ENCODE measurements around the gene GP2. TPM values are rescaled to one million over a fixed set of nuclear protein-coding genes. Genes with fewer than 3 reads are reported as not detected.

The GP2 gene
- polyA plus RNA-seq, 1 of the 3 experiments (the other 2 are of a cell fraction): not detected

- TF ChIP-seq TAF1 (IDR thresholded peaks at IDR 0.05; ENCODE audit: borderline replicate concordance, low read depth, low read length): no peak
- TF ChIP-seq NFIC (IDR thresholded peaks at IDR 0.05; ENCODE audit: borderline replicate concordance): no peak
- no peak for TF ChIP-seq USF1 (IDR thresholded peaks at IDR 0.05; ENCODE audit: borderline replicate concordance, low read depth)
- TF ChIP-seq NRF1 (IDR thresholded peaks at IDR 0.05; ENCODE audit: low read depth, low read length): no peak
- TF ChIP-seq GATA2 (CRISPR knock-in tag; IDR thresholded peaks at IDR 0.05): no peak
- TF ChIP-seq RFX5 (IDR thresholded peaks at IDR 0.05; ENCODE audit: low read length): no peak
- no peak for TF ChIP-seq EZH2phosphoT487 (IDR thresholded peaks at IDR 0.05; ENCODE audit: borderline replicate concordance, low read depth)
Observed at GRCh38 chr16:20334396-20334795, 7.1 kb upstream of the GP2 start (continued).

DNA sequence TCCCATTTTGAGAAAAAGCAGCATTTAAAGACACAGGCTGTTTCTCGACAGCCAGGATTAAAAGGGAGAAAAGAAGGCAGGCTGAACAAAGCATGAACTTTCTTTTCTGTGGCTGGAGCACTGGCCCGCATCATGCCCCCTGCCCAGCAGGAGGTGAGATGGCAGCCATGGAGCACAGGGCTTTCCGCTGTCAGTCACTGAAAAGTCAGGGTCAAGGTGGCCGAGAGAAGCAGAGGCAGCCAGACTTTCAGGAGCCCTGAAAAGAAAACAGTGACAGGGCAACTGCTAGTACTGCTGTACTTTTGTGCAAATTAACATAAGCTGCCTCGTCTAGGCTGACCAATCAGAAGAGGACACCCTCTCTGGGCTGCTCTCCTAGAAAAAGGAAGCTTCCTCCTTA is 5.8 kb upstream of the GP2 start:
- TF ChIP-seq NFIC (IDR thresholded peaks at IDR 0.05; ENCODE audit: borderline replicate concordance) (no peak), EP300 (IDR thresholded peaks at IDR 0.05; ENCODE audit: borderline replicate concordance in 1 of 2, low read depth in 1 of 2, low read length in 1 of 2) (no peak), ZBTB33 (IDR thresholded peaks at IDR 0.05; ENCODE audit: borderline replicate concordance, low read depth) (no peak), MXI1 (IDR thresholded peaks at IDR 0.05; ENCODE audit: low read depth, low read length) (no peak), MEF2A (IDR thresholded peaks at IDR 0.05; ENCODE audit: borderline replicate concordance, low read depth) (no peak), GATA2 (CRISPR knock-in tag; IDR thresholded peaks at IDR 0.05) (no peak), EZH2phosphoT487 (IDR thresholded peaks at IDR 0.05; ENCODE audit: borderline replicate concordance, low read depth) (no peak), RFX5 (IDR thresholded peaks at IDR 0.05; ENCODE audit: low read length) (no peak), TCF12 (IDR thresholded peaks at IDR 0.05) (no peak), FOSL2 (IDR thresholded peaks at IDR 0.05; ENCODE audit: borderline replicate concordance, low read depth) (no peak), REST (IDR thresholded peaks at IDR 0.05; ENCODE audit: low read depth, low read length) (no peak), ELF1 (IDR thresholded peaks at IDR 0.05) (no peak), TEAD4 (IDR thresholded peaks at IDR 0.05; ENCODE audit: borderline replicate concordance, insufficient read depth) (no peak), NRF1 (IDR thresholded peaks at IDR 0.05; ENCODE audit: low read depth, low read length) (no peak), RAD21 (IDR thresholded peaks at IDR 0.05; ENCODE audit: low read length) (no peak), RCOR1 (IDR thresholded peaks at IDR 0.05; ENCODE audit: low read length) (no peak)
- TF ChIP-seq, protein P1, sequence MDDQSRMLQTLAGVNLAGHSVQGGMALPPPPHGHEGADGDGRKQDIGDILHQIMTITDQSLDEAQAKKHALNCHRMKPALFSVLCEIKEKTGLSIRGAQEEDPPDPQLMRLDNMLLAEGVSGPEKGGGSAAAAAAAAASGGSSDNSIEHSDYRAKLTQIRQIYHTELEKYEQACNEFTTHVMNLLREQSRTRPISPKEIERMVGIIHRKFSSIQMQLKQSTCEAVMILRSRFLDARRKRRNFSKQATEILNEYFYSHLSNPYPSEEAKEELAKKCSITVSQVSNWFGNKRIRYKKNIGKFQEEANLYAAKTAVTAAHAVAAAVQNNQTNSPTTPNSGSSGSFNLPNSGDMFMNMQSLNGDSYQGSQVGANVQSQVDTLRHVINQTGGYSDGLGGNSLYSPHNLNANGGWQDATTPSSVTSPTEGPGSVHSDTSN (IDR thresholded peaks at IDR 0.05): no peak
- 26% methylated on average over 5 of the region's 5 CpGs for WGBS (ENCODE audit: low lambda C conversion rate)
- H3K27me3 ChIP-seq (ENCODE audit: insufficient read depth): no peaks in the 10 kb centered on the region
- no peak overlapping the region for H3K9ac ChIP-seq
- no peak overlapping the region for H3K4me2 ChIP-seq
- H3K27ac ChIP-seq (ENCODE audit: low read depth in 2 of 2, low read length in 1 of 2): no peak overlapping the region
- no peaks in the 10 kb centered on the region for H4K20me1 ChIP-seq (ENCODE audit: insufficient read depth)
- H3K4me3 ChIP-seq (ENCODE audit: low read depth in 2 of 2, low read length in 1 of 2): no peak overlapping the region
- no peaks in the 10 kb centered on the region for H3K4me1 ChIP-seq (ENCODE audit: control insufficient read depth in 1 of 2, insufficient read depth in 2 of 2, low read depth in 1 of 2, low read length in 1 of 2)
- no peaks in the 10 kb centered on the region for H3K79me2 ChIP-seq (ENCODE audit: insufficient read depth)
- no peaks in the 10 kb centered on the region for H3F3A ChIP-seq (replicated peaks; ENCODE audit: insufficient read depth)
- H3K9me3 ChIP-seq: no peaks in the 10 kb centered on the region
- no peaks in the 10 kb centered on the region for H3K36me3 ChIP-seq (replicated peaks in 1 of 2; ENCODE audit: control insufficient read depth in 1 of 2, insufficient read depth in 2 of 2, low read length in 1 of 2)
- ChIA-PET CTCF (interaction anchor here (0.9 to 1.5 kb wide), 3 partner anchors 27 to 426 kb away, joined by 3 to 7 read pairs (median 4); no protein-coding TSS in a partner anchor), POLR2A (no interaction called here)
- H3K9me2 ChIP-seq: no peaks in the 10 kb centered on the region
- DNase-seq: no peak
- H2AFZ ChIP-seq (ENCODE audit: low read depth): no peak overlapping the region

Measured in SK-N-SH (cell line).